Body of pancreas (tissue), 4 donors: Measurements from ENCODE around the gene BORCS8. TPM values are rescaled to one million over a fixed set of nuclear protein-coding genes. Genes with fewer than 3 reads are reported as not detected.

ENCODE experiments used
- ATAC-seq: fragments of 150-250 bp; one replicate; pipeline ENCODE4 v1.9.1; 2016
- DNase-seq, 4 donors: peaks; one replicate each; pipeline ENCODE4 v3.0.0-alpha.2; 2019
- H3K27ac ChIP-seq, 4 donors: fragments of 200-600 bp; sonication (generic); 1 replicate in 3 of 4; 2 replicates in 1 of 4; pipeline versions ENCODE4 v1.5.1 to v1.6.1; 2016 to 2019; ENCODE audit warnings: mild to moderate bottlenecking in 1 of 4, mixed read lengths in 1 of 4, moderate library complexity in 1 of 4
- H3K27me3 ChIP-seq, 2 donors: fragments of 200-600 bp; sonication (generic); one replicate each; pipeline ENCODE4 v1.6.0; 2016; ENCODE audit warnings: mild to moderate bottlenecking in 1 of 2
- H3K36me3 ChIP-seq, 2 donors: fragments of 200-600 bp; sonication (generic); replicated peaks in 1 of 2; 2 replicates each; pipeline ENCODE4 v1.5.1; 2016; ENCODE audit warnings: low read depth in 2 of 2; ENCODE audit not compliant: insufficient read depth in 1 of 2
- H3K4me1 ChIP-seq: fragments of 200-600 bp; sonication (generic); one replicate; pipeline ENCODE4 v1.6.0; 2016
- H3K4me3 ChIP-seq, 2 donors: fragments of 200-600 bp; sonication (generic); 1 replicate in 1 of 2; 2 replicates in 1 of 2; pipeline ENCODE4 v1.5.1; 2016 to 2019
- H3K9me3 ChIP-seq, 3 donors: fragments of 200-600 bp; sonication (generic); 1 replicate in 2 of 3; 2 replicates in 1 of 3; pipeline ENCODE4 v1.5.1; 2016
- POLR2A ChIP-seq, 3 donors: fragments of 450-650 bp; IDR thresholded peaks; one replicate each; pipeline ENCODE4 v1.6.1; 2016; ENCODE audit warnings: antibody characterized with exemption in 3 of 3, mild to moderate bottlenecking in 2 of 3
- WGBS, 2 donors: methylation state at CpG; one replicate each; pipeline ENCODE4 v1.1.5; 2017; 5-methylcytosine and 5-hydroxymethylcytosine counted together
- intact Hi-C: fragments of 100-400 bp; cut with DNase I; formaldehyde crosslinking; loops from one replicate; pipeline ENCODE4 v1.15.1; 2023
- total RNA-seq, 2 donors: library from RNA; depleted of rRNA; stranded (reverse); fragments of >200 nt; gene quantifications; one replicate each; pipeline ENCODE4 v1.1.0, GENCODE V29; 2016
- TF ChIP-seq, protein P1 (sequence below), 7 experiments: fragments of 450-650 bp in 4 of 7; fragments of 200-600 bp in 3 of 7; sonication (generic) in 3 of 7; IDR thresholded peaks; one replicate each; pipeline ENCODE4 v1.5.1; 2016 to 2019; ENCODE audit warnings: antibody characterized with exemption in 7 of 7

BORCS8 gene
- total RNA-seq, 2 donors from 2014 or later = 5.4 to 25.4 TPM

- 12 to 21% methylated on average over 25 to 56 of the region's 56 CpGs for WGBS, 2 donors
- H3K27ac ChIP-seq = no peak within 1 kb of the TSS
- peaks cover 11% of the 10 kb centered on the region for H3K4me1 ChIP-seq
- TF ChIP-seq, protein P1, sequence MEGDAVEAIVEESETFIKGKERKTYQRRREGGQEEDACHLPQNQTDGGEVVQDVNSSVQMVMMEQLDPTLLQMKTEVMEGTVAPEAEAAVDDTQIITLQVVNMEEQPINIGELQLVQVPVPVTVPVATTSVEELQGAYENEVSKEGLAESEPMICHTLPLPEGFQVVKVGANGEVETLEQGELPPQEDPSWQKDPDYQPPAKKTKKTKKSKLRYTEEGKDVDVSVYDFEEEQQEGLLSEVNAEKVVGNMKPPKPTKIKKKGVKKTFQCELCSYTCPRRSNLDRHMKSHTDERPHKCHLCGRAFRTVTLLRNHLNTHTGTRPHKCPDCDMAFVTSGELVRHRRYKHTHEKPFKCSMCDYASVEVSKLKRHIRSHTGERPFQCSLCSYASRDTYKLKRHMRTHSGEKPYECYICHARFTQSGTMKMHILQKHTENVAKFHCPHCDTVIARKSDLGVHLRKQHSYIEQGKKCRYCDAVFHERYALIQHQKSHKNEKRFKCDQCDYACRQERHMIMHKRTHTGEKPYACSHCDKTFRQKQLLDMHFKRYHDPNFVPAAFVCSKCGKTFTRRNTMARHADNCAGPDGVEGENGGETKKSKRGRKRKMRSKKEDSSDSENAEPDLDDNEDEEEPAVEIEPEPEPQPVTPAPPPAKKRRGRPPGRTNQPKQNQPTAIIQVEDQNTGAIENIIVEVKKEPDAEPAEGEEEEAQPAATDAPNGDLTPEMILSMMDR (IDR thresholded peaks at IDR 0.05) = no peak
- no peak for TF ChIP-seq POLR2A (IDR thresholded peaks at IDR 0.05)
- DNase-seq (peak; percentile 76 to 85 (median 80)), ATAC-seq (peak; percentile 87)
- intact Hi-C loops = no loop called here
- H3K4me3 ChIP-seq = no peak within 1 kb of the TSS
- no peaks in the 10 kb centered on the region for H3K36me3 ChIP-seq
- no peaks in the 10 kb centered on the region for H3K27me3 ChIP-seq
- no peaks in the 10 kb centered on the region for H3K9me3 ChIP-seq
These were observed 21.7 kb downstream of the BORCS8 start, which contains the start of gene MEF2B for GRCh38 chr19:19170053-19170872. TSS of gene MEF2B (minus strand) at chr19:19170263. CDS start at chr19:19150735, 19,528 bp downstream.

GRCh38 chr19:19169236-19170052 is 22.5 kb downstream of the BORCS8 start:
- no peak for ATAC-seq
- TF ChIP-seq POLR2A (IDR thresholded peaks at IDR 0.05) = no peak
- TF ChIP-seq, protein P1 (IDR thresholded peaks at IDR 0.05) = no peak

GRCh38 chr19:19167612-19168011 is 24.3 kb downstream of the BORCS8 start:
- WGBS, 2 donors = 83 to 86% methylated on average over 3 of the region's 3 CpGs

More at GRCh38 chr19:19169236-19170052, 22.5 kb downstream of the BORCS8 start:
- H3K4me3 ChIP-seq = no peak overlapping the region
- intact Hi-C loops = no loop called here
- no peaks in the 10 kb centered on the region for H3K27me3 ChIP-seq
- H3K36me3 ChIP-seq = no peaks in the 10 kb centered on the region
- WGBS, 2 donors = 73 to 81% methylated on average over 7 to 9 of the region's 9 CpGs
- no peak overlapping the region for H3K27ac ChIP-seq
- DNase-seq = no peak
- H3K4me1 ChIP-seq = peaks cover 11% of the 10 kb centered on the region
- no peaks in the 10 kb centered on the region for H3K9me3 ChIP-seq

GRCh38 chr19:19165396-19165795 is 26.6 kb downstream of the BORCS8 start:
- TF ChIP-seq, protein P1 (IDR thresholded peaks at IDR 0.05) = no peak
- TF ChIP-seq POLR2A (IDR thresholded peaks at IDR 0.05) = no peak

More at GRCh38 chr19:19167612-19168011, 24.3 kb downstream of the BORCS8 start:
- no peak for ATAC-seq
- Histone ChIP-seq H3K4me3 (no peak overlapping the region), H3K27me3 (no peaks in the 10 kb centered on the region), H3K9me3 (no peaks in the 10 kb centered on the region), H3K27ac (no peak overlapping the region), H3K36me3 (no peaks in the 10 kb centered on the region), H3K4me1 (peaks cover 11% of the 10 kb centered on the region)
- intact Hi-C loops = no loop called here
- no peak for DNase-seq
- TF ChIP-seq, protein P1 (IDR thresholded peaks at IDR 0.05) = no peak
- no peak for TF ChIP-seq POLR2A (IDR thresholded peaks at IDR 0.05)

More at GRCh38 chr19:19165396-19165795, 26.6 kb downstream of the BORCS8 start:
- Histone ChIP-seq H3K36me3 (no peaks in the 10 kb centered on the region), H3K4me1 (peaks cover 7% of the 10 kb centered on the region), H3K27ac (no peak overlapping the region), H3K4me3 (no peak overlapping the region), H3K9me3 (no peaks in the 10 kb centered on the region), H3K27me3 (no peaks in the 10 kb centered on the region)
- DNase-seq (no peak), ATAC-seq (no peak)
- WGBS, 2 donors = 100% methylated on average over 1 of the region's 1 CpG
- intact Hi-C loops = no loop called here
